HepG2 (cell line): ENCODE data around the gene WDR45B. TPM values are rescaled to one million over a fixed set of nuclear protein-coding genes. Genes with fewer than 3 reads are reported as not detected.

ENCODE experiments used
- ADNP ChIP-seq: sonication (generic); formaldehyde crosslinking; IDR thresholded peaks from 2 replicates; pipeline ENCODE4 v1.4.0; 2020; ENCODE audit warnings: missing genetic modification reagents
- ELF1 ChIP-seq: sonication (generic); formaldehyde crosslinking; IDR thresholded peaks from 2 replicates; pipeline ENCODE4 v1.4.0; 2020; ENCODE audit warnings: missing genetic modification reagents
- GMEB1 ChIP-seq: sonication (generic); formaldehyde crosslinking; IDR thresholded peaks from 2 replicates; pipeline ENCODE4 v1.5.1; 2020; ENCODE audit warnings: missing genetic modification reagents, mild to moderate bottlenecking, borderline replicate concordance
- NFE2L2 ChIP-seq: fragments of 150-350 bp; IDR thresholded peaks from 2 replicates; pipeline ENCODE4 v1.6.1; 2014; ENCODE audit warnings: low read length
- NR3C1 ChIP-seq: sonication (generic); formaldehyde crosslinking; IDR thresholded peaks from 2 replicates; pipeline ENCODE4 v1.4.0; 2020; ENCODE audit warnings: missing genetic modification reagents
- TBX3 ChIP-seq: fragments of 450-650 bp; IDR thresholded peaks from 2 replicates; pipeline ENCODE4 v1.6.1; 2017; ENCODE audit warnings: antibody characterized with exemption, mild to moderate bottlenecking, inconsistent platforms, borderline replicate concordance
- UBTF ChIP-seq: sonication (generic); formaldehyde crosslinking; IDR thresholded peaks from 2 replicates; pipeline ENCODE4 v1.4.0; 2020; ENCODE audit warnings: mild to moderate bottlenecking, missing genetic modification reagents
- ZMAT3 ChIP-seq: sonication (generic); formaldehyde crosslinking; conservative IDR thresholded peaks from 2 replicates; pipeline ENCODE4 v1.7.0; 2021; ENCODE audit warnings: missing genetic modification reagents
- ZNF142 ChIP-seq: sonication (generic); formaldehyde crosslinking; IDR thresholded peaks from 2 replicates; pipeline ENCODE4 v1.4.0; 2020; ENCODE audit warnings: missing genetic modification reagents
- ZNF292 ChIP-seq: sonication (generic); formaldehyde crosslinking; IDR thresholded peaks from 2 replicates; pipeline ENCODE4 v1.8.1; 2022; ENCODE audit warnings: mild to moderate bottlenecking, low read depth, missing genetic modification reagents, borderline replicate concordance
- ZNF44 ChIP-seq: sonication (generic); formaldehyde crosslinking; IDR thresholded peaks from 2 replicates; pipeline ENCODE4 v1.5.1; 2020; ENCODE audit warnings: mild to moderate bottlenecking, missing genetic modification reagents
- ZNF530 ChIP-seq: sonication (generic); formaldehyde crosslinking; IDR thresholded peaks from 2 replicates; pipeline ENCODE4 v1.5.0; 2020; ENCODE audit warnings: low read depth, mild to moderate bottlenecking, missing genetic modification reagents
- ZNF670 ChIP-seq: sonication (generic); formaldehyde crosslinking; IDR thresholded peaks from 2 replicates; pipeline ENCODE4 v1.8.0; 2022; ENCODE audit warnings: mild to moderate bottlenecking, missing genetic modification reagents, borderline replicate concordance
- polyA plus RNA-seq, 8 experiments: library from polyadenylated mRNA; depleted of rRNA in 3 of 8; stranded (reverse) in 7 of 8; unstranded in 1 of 8; fragments of >200 nt; fragmentation: Illumina TruSeq in 4 of 8; extraction: Trizol in 4 of 8; gene quantifications; 2 replicates each; pipeline versions ENCODE4 v1.2.1 to v1.2.3, GENCODE V29; 2011 to 2016; ENCODE audit warnings: low read depth in 4 of 8, missing spikeins in 1 of 8, mixed read lengths in 1 of 8; ENCODE audit not compliant: insufficient read depth in 1 of 8
- total RNA-seq, 5 experiments: library from RNA; depleted of rRNA; stranded (reverse); fragments of >200 nt; fragmentation: Illumina TruSeq; extraction: Trizol; gene quantifications; 2 replicates each; pipeline ENCODE4 v1.2.3, GENCODE V29; 2016; ENCODE audit warnings: low read depth in 1 of 5
- TF ChIP-seq, protein P1 (sequence below): IDR thresholded peaks from 2 replicates; pipeline ENCODE4 v1.6.1; 2016; ENCODE audit warnings: low read depth, control low read depth
- TF ChIP-seq, protein P2 (sequence below): sonication (generic); formaldehyde crosslinking; IDR thresholded peaks from 2 replicates; pipeline ENCODE4 v1.4.0; 2020; ENCODE audit warnings: mild to moderate bottlenecking, missing genetic modification reagents
- TF ChIP-seq, protein P3 (sequence below): sonication (generic); formaldehyde crosslinking; conservative IDR thresholded peaks from 2 replicates; pipeline ENCODE4 v1.8.0; 2022; ENCODE audit warnings: missing genetic modification reagents

WDR45B gene
- total and polyA plus RNA-seq, 2 of the 13 experiments (the other 11 are each of a cell fraction or from before 2014, with no cell fraction given), result 86.2 to 155 TPM

DNA sequence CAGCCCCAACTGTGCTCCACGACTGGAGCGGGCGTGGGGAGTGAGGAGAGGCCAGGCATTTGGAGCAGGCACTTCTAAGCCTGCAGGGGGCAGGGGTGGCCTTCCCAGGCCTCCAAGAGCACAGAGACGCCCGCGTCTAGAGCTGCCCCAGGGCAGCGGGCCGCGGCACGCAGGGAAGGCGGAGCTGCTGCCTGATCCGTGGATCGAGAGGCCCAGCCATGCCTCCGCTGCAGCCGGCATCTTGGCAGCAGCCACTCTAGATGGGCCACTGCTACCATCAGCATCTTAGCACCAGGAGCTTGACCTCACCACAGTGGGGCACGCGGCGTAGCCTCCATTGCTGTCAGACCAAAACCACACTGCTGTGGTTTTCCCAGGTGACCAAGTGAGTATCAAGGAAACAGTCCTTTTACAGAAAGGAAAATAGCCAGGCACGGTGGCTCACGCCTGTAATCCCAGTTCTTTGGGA, 20.4 kb upstream of the WDR45B start (continued):
- TF ChIP-seq GMEB1, result peak; percentile 75; the same call in 1 of the 2 replicates
- TF ChIP-seq NR3C1 (CRISPR knock-in tag), result no peak
- TF ChIP-seq ZNF142 (CRISPR knock-in tag), result no peak
- TF ChIP-seq ELF1 (CRISPR knock-in tag), result no peak; the same call in 1 of the 2 replicates
- TF ChIP-seq ZNF292 (CRISPR knock-in tag), result no peak; the same call in 1 of the 2 replicates
- TF ChIP-seq ADNP (CRISPR knock-in tag), result no peak
- TF ChIP-seq ZNF44 (CRISPR knock-in tag), result peak; percentile 90
- TF ChIP-seq, protein P1, sequence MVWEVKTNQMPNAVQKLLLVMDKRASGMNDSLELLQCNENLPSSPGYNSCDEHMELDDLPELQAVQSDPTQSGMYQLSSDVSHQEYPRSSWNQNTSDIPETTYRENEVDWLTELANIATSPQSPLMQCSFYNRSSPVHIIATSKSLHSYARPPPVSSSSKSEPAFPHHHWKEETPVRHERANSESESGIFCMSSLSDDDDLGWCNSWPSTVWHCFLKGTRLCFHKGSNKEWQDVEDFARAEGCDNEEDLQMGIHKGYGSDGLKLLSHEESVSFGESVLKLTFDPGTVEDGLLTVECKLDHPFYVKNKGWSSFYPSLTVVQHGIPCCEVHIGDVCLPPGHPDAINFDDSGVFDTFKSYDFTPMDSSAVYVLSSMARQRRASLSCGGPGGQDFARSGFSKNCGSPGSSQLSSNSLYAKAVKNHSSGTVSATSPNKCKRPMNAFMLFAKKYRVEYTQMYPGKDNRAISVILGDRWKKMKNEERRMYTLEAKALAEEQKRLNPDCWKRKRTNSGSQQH, result no peak
- TF ChIP-seq, protein P2, sequence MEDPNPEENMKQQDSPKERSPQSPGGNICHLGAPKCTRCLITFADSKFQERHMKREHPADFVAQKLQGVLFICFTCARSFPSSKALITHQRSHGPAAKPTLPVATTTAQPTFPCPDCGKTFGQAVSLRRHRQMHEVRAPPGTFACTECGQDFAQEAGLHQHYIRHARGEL, result no peak
- no peak for TF ChIP-seq ZNF670 (CRISPR knock-in tag)
- TF ChIP-seq, protein P3, sequence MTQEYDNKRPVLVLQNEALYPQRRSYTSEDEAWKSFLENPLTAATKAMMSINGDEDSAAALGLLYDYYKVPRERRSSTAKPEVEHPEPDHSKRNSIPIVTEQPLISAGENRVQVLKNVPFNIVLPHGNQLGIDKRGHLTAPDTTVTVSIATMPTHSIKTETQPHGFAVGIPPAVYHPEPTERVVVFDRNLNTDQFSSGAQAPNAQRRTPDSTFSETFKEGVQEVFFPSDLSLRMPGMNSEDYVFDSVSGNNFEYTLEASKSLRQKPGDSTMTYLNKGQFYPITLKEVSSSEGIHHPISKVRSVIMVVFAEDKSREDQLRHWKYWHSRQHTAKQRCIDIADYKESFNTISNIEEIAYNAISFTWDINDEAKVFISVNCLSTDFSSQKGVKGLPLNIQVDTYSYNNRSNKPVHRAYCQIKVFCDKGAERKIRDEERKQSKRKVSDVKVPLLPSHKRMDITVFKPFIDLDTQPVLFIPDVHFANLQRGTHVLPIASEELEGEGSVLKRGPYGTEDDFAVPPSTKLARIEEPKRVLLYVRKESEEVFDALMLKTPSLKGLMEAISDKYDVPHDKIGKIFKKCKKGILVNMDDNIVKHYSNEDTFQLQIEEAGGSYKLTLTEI, result no peak
- no peak for TF ChIP-seq TBX3
- peak; percentile 78 for TF ChIP-seq UBTF (CRISPR knock-in tag)
- TF ChIP-seq ZNF530 (CRISPR knock-in tag), result no peak
- TF ChIP-seq ZMAT3 (CRISPR knock-in tag), result no peak
- no peak for TF ChIP-seq NFE2L2
